GM19240 (cell line): ENCODE results near the gene MAD2L1.

Source experiments
- DNase-seq: peaks from one replicate; pipeline ENCODE4 v3.0.0; 2011; ENCODE audit warnings: low spot score; ENCODE audit not compliant: insufficient read length

Gene MAD2L1

GRCh38 chr4:120059036-120059435, 7.6 kb downstream of the MAD2L1 start:
- DNase-seq, result no peak

GRCh38 chr4:120057416-120057815, 9.2 kb downstream of the MAD2L1 start:
- no peak for DNase-seq

- DNase-seq, result no peak
Observed at GRCh38 chr4:120056246-120056645, 10.4 kb downstream of the MAD2L1 start.

- no peak for DNase-seq
Observed at GRCh38 chr4:120055795-120056194, 10.9 kb downstream of the MAD2L1 start.

GRCh38 chr4:120055162-120055561, 11.5 kb downstream of the MAD2L1 start:
- DNase-seq, result no peak

- DNase-seq, result no peak
Observed at GRCh38 chr4:120053911-120054310, 12.7 kb downstream of the MAD2L1 start.

- DNase-seq, result no peak
Observed at GRCh38 chr4:120052856-120053255, 13.8 kb downstream of the MAD2L1 start.

GRCh38 chr4:120051253-120051652, 15.4 kb downstream of the MAD2L1 start:
- DNase-seq, result no peak

GRCh38 chr4:120049732-120050494, 16.7 kb downstream of the MAD2L1 start:
- peak; percentile 28 for DNase-seq

- DNase-seq, result no peak
Observed at GRCh38 chr4:120043828-120044227, 22.8 kb downstream of the MAD2L1 start.

GRCh38 chr4:120037411-120037810, 29.2 kb downstream of the MAD2L1 start:
- DNase-seq, result no peak

- no peak for DNase-seq
Observed at GRCh38 chr4:120034913-120035312, 31.7 kb downstream of the MAD2L1 start.

GRCh38 chr4:120026853-120027252, 39.8 kb downstream of the MAD2L1 start:
- no peak for DNase-seq

- no peak for DNase-seq
Observed at GRCh38 chr4:120025516-120025915, 41.1 kb downstream of the MAD2L1 start.

GRCh38 chr4:120018786-120019185, 47.9 kb downstream of the MAD2L1 start:
- no peak for DNase-seq

GRCh38 chr4:120017939-120018692, 48.5 kb downstream of the MAD2L1 start:
- no peak for DNase-seq

GRCh38 chr4:120011725-120012124, 54.9 kb downstream of the MAD2L1 start:
- no peak for DNase-seq

- DNase-seq, result no peak
Observed at GRCh38 chr4:120010646-120011045, 56.0 kb downstream of the MAD2L1 start.

- no peak for DNase-seq
Observed at GRCh38 chr4:120009731-120010130, 56.9 kb downstream of the MAD2L1 start.

GRCh38 chr4:120008957-120009356, 57.7 kb downstream of the MAD2L1 start:
- DNase-seq, result no peak

GRCh38 chr4:120007896-120008436, 58.7 kb downstream of the MAD2L1 start:
- DNase-seq, result no peak

- DNase-seq, result no peak
Observed at GRCh38 chr4:120007191-120007871, 59.3 kb downstream of the MAD2L1 start.
